ENCODE results near the gene SFPQ.

DNA sequence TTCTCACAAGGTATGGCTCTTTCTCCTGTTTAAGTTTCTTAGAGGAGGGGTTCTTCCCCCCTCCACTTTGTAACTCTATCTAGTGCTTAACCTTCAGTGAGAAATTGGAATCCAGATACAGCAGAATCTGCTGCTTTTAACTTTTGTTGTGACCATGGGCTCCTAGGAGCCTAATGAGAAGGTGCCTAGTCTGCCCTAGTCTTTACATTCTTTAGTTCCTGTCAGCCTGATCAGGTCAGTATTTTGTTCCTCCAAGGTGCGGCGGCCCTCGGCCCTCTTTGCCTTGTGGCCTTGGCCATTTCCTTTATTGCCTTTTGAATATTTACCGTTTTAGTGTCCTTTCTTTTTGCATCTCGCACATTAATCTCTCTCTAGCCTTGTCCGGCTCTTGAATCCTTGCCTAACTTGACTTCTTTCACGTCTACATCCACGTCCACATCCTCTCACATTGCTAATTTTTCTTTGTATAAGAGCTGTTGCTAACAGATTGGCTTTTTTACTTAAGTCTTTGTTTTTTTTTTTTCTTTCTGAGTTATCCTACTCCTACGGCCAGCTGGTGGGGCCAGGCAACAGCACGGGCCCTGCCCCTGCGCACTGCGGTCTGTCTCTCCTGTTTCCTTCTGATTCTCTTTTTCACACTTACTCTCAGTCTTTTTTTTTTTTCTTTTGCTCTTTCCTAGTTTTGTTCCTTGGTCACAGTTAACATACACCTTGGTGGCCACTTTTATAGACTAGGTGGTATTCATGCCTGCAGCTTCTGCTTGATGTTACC, 49.0 kb downstream of the SFPQ start:
- TF ChIP-seq, protein P1, sequence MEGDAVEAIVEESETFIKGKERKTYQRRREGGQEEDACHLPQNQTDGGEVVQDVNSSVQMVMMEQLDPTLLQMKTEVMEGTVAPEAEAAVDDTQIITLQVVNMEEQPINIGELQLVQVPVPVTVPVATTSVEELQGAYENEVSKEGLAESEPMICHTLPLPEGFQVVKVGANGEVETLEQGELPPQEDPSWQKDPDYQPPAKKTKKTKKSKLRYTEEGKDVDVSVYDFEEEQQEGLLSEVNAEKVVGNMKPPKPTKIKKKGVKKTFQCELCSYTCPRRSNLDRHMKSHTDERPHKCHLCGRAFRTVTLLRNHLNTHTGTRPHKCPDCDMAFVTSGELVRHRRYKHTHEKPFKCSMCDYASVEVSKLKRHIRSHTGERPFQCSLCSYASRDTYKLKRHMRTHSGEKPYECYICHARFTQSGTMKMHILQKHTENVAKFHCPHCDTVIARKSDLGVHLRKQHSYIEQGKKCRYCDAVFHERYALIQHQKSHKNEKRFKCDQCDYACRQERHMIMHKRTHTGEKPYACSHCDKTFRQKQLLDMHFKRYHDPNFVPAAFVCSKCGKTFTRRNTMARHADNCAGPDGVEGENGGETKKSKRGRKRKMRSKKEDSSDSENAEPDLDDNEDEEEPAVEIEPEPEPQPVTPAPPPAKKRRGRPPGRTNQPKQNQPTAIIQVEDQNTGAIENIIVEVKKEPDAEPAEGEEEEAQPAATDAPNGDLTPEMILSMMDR (conservative IDR thresholded peaks at IDR 0.05; ENCODE audit: low read depth, low read length): no peak
- no peak for TF ChIP-seq EZH2 (IDR thresholded peaks at IDR 0.05; ENCODE audit: borderline replicate concordance, low read depth, low read length, poor library complexity, severe bottlenecking)

Measured in A673 (cell line).